ENCODE measurements around the gene STK32C.

- TF ChIP-seq EZH2 (IDR thresholded peaks at IDR 0.05; ENCODE audit: borderline replicate concordance, insufficient read depth, low read length, poor library complexity, severe bottlenecking) (no peak), CTCF (IDR thresholded peaks at IDR 0.05; ENCODE audit: poor library complexity, severe bottlenecking) (no peak), EP300 (conservative IDR thresholded peaks at IDR 0.05; ENCODE audit: poor library complexity, severe bottlenecking) (no peak), MXI1 (conservative IDR thresholded peaks at IDR 0.05; ENCODE audit: poor library complexity, severe bottlenecking) (no peak), TAF1 (IDR thresholded peaks at IDR 0.05; ENCODE audit: low read depth) (no peak), POLR2AphosphoS5 (IDR thresholded peaks at IDR 0.05) (no peak), REST (IDR thresholded peaks at IDR 0.05; ENCODE audit: borderline replicate concordance) (no peak), RAD21 (conservative IDR thresholded peaks at IDR 0.05) (no peak)
Observed at GRCh38 chr10:132233501-132234085, 74.2 kb downstream of the STK32C start.

Measured in neural cell (in vitro differentiated cells).